Measurements from ENCODE around the gene ADAMTSL1.

DNA sequence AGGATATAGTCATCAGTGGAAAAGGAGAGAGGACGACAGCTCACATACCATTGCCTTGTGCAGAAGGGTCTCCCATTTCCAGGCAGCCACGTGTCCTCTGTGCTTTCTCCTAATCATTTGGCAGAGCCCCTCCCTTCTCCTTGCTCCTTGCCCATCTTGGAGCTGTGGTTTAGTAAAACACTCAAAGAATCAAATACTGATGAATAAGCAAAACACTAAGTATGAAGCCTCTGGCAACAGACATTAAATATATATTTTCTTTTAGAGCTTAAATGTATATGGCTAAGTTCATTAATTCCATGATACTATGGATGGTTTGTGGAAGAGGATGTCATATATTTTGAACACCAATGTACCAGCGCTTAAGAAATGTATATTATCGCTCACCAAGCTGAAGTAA is 280.6 kb downstream of the ADAMTSL1 start:
- TF ChIP-seq, protein P1, sequence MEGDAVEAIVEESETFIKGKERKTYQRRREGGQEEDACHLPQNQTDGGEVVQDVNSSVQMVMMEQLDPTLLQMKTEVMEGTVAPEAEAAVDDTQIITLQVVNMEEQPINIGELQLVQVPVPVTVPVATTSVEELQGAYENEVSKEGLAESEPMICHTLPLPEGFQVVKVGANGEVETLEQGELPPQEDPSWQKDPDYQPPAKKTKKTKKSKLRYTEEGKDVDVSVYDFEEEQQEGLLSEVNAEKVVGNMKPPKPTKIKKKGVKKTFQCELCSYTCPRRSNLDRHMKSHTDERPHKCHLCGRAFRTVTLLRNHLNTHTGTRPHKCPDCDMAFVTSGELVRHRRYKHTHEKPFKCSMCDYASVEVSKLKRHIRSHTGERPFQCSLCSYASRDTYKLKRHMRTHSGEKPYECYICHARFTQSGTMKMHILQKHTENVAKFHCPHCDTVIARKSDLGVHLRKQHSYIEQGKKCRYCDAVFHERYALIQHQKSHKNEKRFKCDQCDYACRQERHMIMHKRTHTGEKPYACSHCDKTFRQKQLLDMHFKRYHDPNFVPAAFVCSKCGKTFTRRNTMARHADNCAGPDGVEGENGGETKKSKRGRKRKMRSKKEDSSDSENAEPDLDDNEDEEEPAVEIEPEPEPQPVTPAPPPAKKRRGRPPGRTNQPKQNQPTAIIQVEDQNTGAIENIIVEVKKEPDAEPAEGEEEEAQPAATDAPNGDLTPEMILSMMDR (IDR thresholded peaks at IDR 0.05) = no peak
- TF ChIP-seq POLR2A (IDR thresholded peaks at IDR 0.05) (no peak), POLR2AphosphoS5 (IDR thresholded peaks at IDR 0.05) (no peak), EP300 (IDR thresholded peaks at IDR 0.05) (no peak)

Measured in stomach (tissue), 4 donors.